GM12878 (cell line): ENCODE measurements around the gene ELMO3. TPM values are rescaled to one million over a fixed set of nuclear protein-coding genes. Genes with fewer than 3 reads are reported as not detected.
A peak's percentile ranks its signal among the peaks of the same experiment; 100 is the strongest.

Experiments
- ATF2 ChIP-seq: IDR thresholded peaks from 2 replicates; pipeline ENCODE4 v1.6.1; 2012; ENCODE audit warnings: low read length, inconsistent platforms
- ATF3 ChIP-seq: IDR thresholded peaks from 2 replicates; pipeline ENCODE4 v1.6.1; 2011; ENCODE audit warnings: low read depth, mild to moderate bottlenecking, low read length, moderate library complexity, borderline replicate concordance; ENCODE audit errors: extremely low read depth
- BHLHE40 ChIP-seq, 2 experiments: fragments of 450-650 bp in 1 of 2; IDR thresholded peaks; 2 replicates each; pipeline ENCODE4 v1.6.1; 2011 to 2017; ENCODE audit warnings: low read depth in 2 of 2, borderline replicate concordance in 1 of 2, improper control_type of control experiment in 1 of 2, low read length in 1 of 2, mild to moderate bottlenecking in 1 of 2
- DPF2 ChIP-seq: fragments of 450-650 bp; IDR thresholded peaks from 2 replicates; pipeline ENCODE4 v1.6.1; 2017; ENCODE audit warnings: mild to moderate bottlenecking
- E4F1 ChIP-seq: fragments of 450-650 bp; IDR thresholded peaks from 2 replicates; pipeline ENCODE4 v1.6.1; 2018; ENCODE audit warnings: borderline replicate concordance, mild to moderate bottlenecking; ENCODE audit not compliant: partially characterized antibody
- ESRRA ChIP-seq: IDR thresholded peaks from 2 replicates; pipeline ENCODE4 v1.6.1; 2012; ENCODE audit warnings: mild to moderate bottlenecking, low read length, improper control_type of control experiment
- HCFC1 ChIP-seq: fragments of 150-350 bp; IDR thresholded peaks from 2 replicates; pipeline ENCODE4 v1.6.1; 2014; ENCODE audit warnings: low read length
- HDGF ChIP-seq: fragments of 450-650 bp; IDR thresholded peaks from 2 replicates; pipeline ENCODE4 v1.6.1; 2016; ENCODE audit warnings: antibody characterized with exemption
- MXI1 ChIP-seq: fragments of 150-350 bp; IDR thresholded peaks from 2 replicates; pipeline ENCODE4 v1.6.1; 2011; ENCODE audit warnings: low read depth, mild to moderate bottlenecking, inconsistent platforms, low read length, improper control_type of control experiment
- NBN ChIP-seq: fragments of 450-650 bp; IDR thresholded peaks from 2 replicates; pipeline ENCODE4 v1.6.1; 2016
- NR2F1 ChIP-seq: fragments of 450-650 bp; conservative IDR thresholded peaks from 2 replicates; pipeline ENCODE4 v1.6.1; 2017; ENCODE audit warnings: mild to moderate bottlenecking
- POLR2A ChIP-seq: IDR thresholded peaks from 2 replicates; pipeline ENCODE4 v1.6.1; 2011; ENCODE audit warnings: low read depth, mild to moderate bottlenecking, low read length
- RB1 ChIP-seq: fragments of 450-650 bp; formaldehyde crosslinking; IDR thresholded peaks from 2 replicates; pipeline ENCODE4 v1.6.1; 2017; ENCODE audit warnings: mild to moderate bottlenecking, borderline replicate concordance
- RFX5 ChIP-seq: IDR thresholded peaks from 2 replicates; pipeline ENCODE4 v1.6.1; 2011; ENCODE audit warnings: low read depth, low read length, improper control_type of control experiment
- SP1 ChIP-seq: IDR thresholded peaks from one replicate; pipeline ENCODE4 v1.6.1; 2011; ENCODE audit warnings: low read depth, low read length
- ZNF687 ChIP-seq: fragments of 450-650 bp; IDR thresholded peaks from 2 replicates; pipeline ENCODE4 v1.6.1; 2017; ENCODE audit warnings: mild to moderate bottlenecking, moderate library complexity
- polyA plus RNA-seq, 11 experiments: library from polyadenylated mRNA; depleted of rRNA in 4 of 11; unstranded in 6 of 11; stranded (reverse) in 5 of 11; fragments of >200 nt; fragmentation: Nextera tagmentation in 4 of 11; fragmentation: Illumina TruSeq in 1 of 11; extraction: Ambion mirVana in 4 of 11; extraction: Trizol in 1 of 11; gene quantifications; 1 replicate in 1 of 11; 2 replicates in 10 of 11; pipeline versions ENCODE4 v1.2.1 to v1.2.3, GENCODE V29; 2011 to 2016; ENCODE audit warnings: inconsistent platforms in 2 of 11, missing spikeins in 2 of 11, low read depth in 1 of 11
- total RNA-seq, 4 experiments: library from RNA; depleted of rRNA in 3 of 4; stranded (reverse); fragments of >200 nt in 3 of 4; fragmentation: Illumina TruSeq in 1 of 4; extraction: Trizol in 1 of 4; gene quantifications; 2 replicates each; pipeline versions ENCODE4 v1.2.1 to v1.2.3, GENCODE V29; 2013 to 2021
- TF ChIP-seq, protein P1 (sequence below): fragments of 450-650 bp; conservative IDR thresholded peaks from 2 replicates; pipeline ENCODE4 v1.6.1; 2017; ENCODE audit warnings: mild to moderate bottlenecking, moderate library complexity
- TF ChIP-seq, protein P2 (sequence below): fragments of 450-650 bp; IDR thresholded peaks from 2 replicates; pipeline ENCODE4 v1.6.1; 2014; ENCODE audit warnings: mild to moderate bottlenecking

Gene ELMO3
- total and polyA plus RNA-seq, 10 of the 15 experiments (the other 5 are each of a cell fraction or from before 2014, with no cell fraction given) = 0.05 to 4.7 (median 0.96) TPM; not detected in 1

DNA sequence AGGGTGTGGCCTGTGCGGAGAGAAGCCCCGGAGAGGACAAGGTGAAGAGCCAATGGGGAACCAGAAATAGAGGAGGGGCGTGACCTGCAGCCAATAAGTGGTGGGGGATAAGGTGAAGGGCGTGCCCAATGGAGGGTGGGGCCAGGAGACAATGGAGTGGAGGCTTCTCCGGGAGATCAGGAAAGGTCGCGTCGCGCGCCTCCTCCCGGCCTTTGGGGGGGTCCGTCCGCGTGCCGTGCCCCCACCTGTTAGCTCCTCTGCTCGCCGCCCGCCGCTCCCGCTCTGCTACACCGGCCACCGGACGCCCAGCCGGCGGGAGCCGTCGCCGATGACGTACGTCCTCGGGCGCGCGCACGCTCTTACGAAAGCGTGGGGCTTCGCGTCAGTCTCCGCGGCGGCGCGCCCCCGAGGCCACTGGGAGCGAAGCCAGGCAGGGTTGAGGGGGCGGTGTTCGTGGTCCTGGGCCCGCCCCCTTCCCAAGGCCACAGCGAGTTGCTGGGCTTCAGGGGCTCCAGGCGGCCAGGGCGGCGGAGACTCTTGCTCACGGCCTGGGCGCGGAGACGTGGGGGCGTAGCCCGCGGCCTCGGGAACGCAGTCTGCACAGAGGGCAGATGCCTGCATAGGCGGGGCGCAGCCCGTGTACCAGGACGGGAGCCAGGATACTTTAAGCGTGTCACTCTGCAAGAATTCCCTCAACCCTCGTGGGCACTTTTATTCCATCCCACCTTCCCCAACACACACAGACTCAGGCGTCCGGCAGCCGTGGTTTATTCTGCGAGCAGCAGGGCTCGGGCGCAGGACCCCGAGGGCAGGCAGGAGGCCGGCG is 15.1 kb upstream of the ELMO3 start, which contains the start of gene MATCAP1 (continued):
- TF ChIP-seq RB1 (peak; percentile 78; the same call in 1 of the 2 replicates), RFX5 (peak; percentile 5; the same call in 1 of the 2 replicates), MXI1 (peak; percentile 39; the same call in 1 of the 2 replicates), E4F1 (no peak), ZNF687 (no peak), ESRRA (peak; percentile 21; the same call in 1 of the 2 replicates), POLR2A (peak; percentile 76), HDGF (peak; percentile 96), BHLHE40 (IDR thresholded peaks at IDR 0.05; ENCODE audit: borderline replicate concordance in 1 of 2, low read depth in 2 of 2, low read length in 1 of 2) (peak in 1 of 2 experiments; percentile 48; a peak in 2 of 4 replicates), SP1 (peak; percentile 98), ATF3 (no peak), HCFC1 (no peak), DPF2 (peak; percentile 91), NBN (0 out of 2 replicates have a peak, but pooled peaks have one; percentile 60), NR2F1 (peak; percentile 79), ATF2 (no peak)
- TF ChIP-seq, protein P1, sequence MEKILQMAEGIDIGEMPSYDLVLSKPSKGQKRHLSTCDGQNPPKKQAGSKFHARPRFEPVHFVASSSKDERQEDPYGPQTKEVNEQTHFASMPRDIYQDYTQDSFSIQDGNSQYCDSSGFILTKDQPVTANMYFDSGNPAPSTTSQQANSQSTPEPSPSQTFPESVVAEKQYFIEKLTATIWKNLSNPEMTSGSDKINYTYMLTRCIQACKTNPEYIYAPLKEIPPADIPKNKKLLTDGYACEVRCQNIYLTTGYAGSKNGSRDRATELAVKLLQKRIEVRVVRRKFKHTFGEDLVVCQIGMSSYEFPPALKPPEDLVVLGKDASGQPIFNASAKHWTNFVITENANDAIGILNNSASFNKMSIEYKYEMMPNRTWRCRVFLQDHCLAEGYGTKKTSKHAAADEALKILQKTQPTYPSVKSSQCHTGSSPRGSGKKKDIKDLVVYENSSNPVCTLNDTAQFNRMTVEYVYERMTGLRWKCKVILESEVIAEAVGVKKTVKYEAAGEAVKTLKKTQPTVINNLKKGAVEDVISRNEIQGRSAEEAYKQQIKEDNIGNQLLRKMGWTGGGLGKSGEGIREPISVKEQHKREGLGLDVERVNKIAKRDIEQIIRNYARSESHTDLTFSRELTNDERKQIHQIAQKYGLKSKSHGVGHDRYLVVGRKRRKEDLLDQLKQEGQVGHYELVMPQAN = 0 out of 2 replicates have a peak, but pooled peaks have one; percentile 65
- TF ChIP-seq, protein P2, sequence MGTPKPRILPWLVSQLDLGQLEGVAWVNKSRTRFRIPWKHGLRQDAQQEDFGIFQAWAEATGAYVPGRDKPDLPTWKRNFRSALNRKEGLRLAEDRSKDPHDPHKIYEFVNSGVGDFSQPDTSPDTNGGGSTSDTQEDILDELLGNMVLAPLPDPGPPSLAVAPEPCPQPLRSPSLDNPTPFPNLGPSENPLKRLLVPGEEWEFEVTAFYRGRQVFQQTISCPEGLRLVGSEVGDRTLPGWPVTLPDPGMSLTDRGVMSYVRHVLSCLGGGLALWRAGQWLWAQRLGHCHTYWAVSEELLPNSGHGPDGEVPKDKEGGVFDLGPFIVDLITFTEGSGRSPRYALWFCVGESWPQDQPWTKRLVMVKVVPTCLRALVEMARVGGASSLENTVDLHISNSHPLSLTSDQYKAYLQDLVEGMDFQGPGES = peak; percentile 81
